HepG2 (cell line): ENCODE results near the gene PIM1. TPM values are rescaled to one million over a fixed set of nuclear protein-coding genes. Genes with fewer than 3 reads are reported as not detected.
A peak's percentile ranks its signal among the peaks of the same experiment; 100 is the strongest.
"Not testable (repeated sequence)": the region's sequence is repeated elsewhere in the genome, so short reads cannot be mapped to it uniquely, and the experiment has no call there.

Experiments used
- ATAC-seq: fragments of 200-7000 bp; cut with Tn5 transposase; 3 replicates; pipeline ENCODE4 v1.9.1; 2020; ENCODE audit warnings: mild to moderate bottlenecking, moderate library complexity
- BruUV-seq: library from RNA; stranded (reverse); fragments of 400-500 nt; replicated peaks from 2 replicates; lab custom pipeline; 2021; lab: Mats Ljungman, UMichigan
- CTCF ChIA-PET: fragments of 300-600 bp; formaldehyde crosslinking; extraction: SDS; loops from one replicate; lab custom pipeline; 2021; ENCODE audit warnings: low total read pairs, inconsistent platforms, low intra/inter-chr PET ratio; lab: Yijun Ruan, JAX
- POLR2A ChIA-PET: fragments of 350-600 bp; sonication (Branson Sonifier 250); formaldehyde crosslinking; loops from one replicate; lab custom pipeline; 2020; ENCODE audit warnings: antibody characterized with exemption, inconsistent platforms; lab: Yijun Ruan, JAX
- DNase-seq: peaks from one replicate; pipeline ENCODE4 v3.0.0-alpha.2; 2015; ENCODE audit warnings: low spot score
- FAIRE-seq: peaks from 3 replicates; lab custom pipeline; 2011; peaks lifted over from hg19 to GRCh38; lab: Jason Lieb, UNC
- H2AFZ ChIP-seq: one replicate; pipeline ENCODE4 v1.6.1; 2011; ENCODE audit warnings: low read length, inconsistent platforms
- H3K27ac ChIP-seq: fragments of 300-600 bp; 3 replicates; pipeline ENCODE4 v1.8.0; 2011; ENCODE audit warnings: mixed run types, mild to moderate bottlenecking, mixed read lengths, low read length, inconsistent platforms; ENCODE audit not compliant: insufficient read depth; ENCODE audit errors: extremely low read length
- H3K27me3 ChIP-seq, 2 experiments: fragments of 200-600 bp in 1 of 2; 2 replicates in 1 of 2; 3 replicates in 1 of 2; pipeline versions ENCODE4 v1.6.0 to v1.8.0; 2011; ENCODE audit warnings: low read length in 2 of 2, mild to moderate bottlenecking in 2 of 2, moderate library complexity in 2 of 2, inconsistent platforms in 1 of 2; ENCODE audit not compliant: insufficient read depth in 2 of 2, control insufficient read depth in 1 of 2
- H3K36me3 ChIP-seq, 2 experiments: fragments of 200-600 bp in 1 of 2; replicated peaks in 1 of 2; 2 replicates in 1 of 2; 3 replicates in 1 of 2; pipeline versions ENCODE4 v1.5.1 to v1.8.0; 2011; ENCODE audit warnings: low read length in 2 of 2, inconsistent platforms in 1 of 2; ENCODE audit not compliant: insufficient read depth in 2 of 2, control insufficient read depth in 1 of 2
- H3K4me1 ChIP-seq: 2 replicates; pipeline ENCODE4 v1.5.1; 2012; ENCODE audit warnings: low read length, inconsistent platforms; ENCODE audit not compliant: insufficient read depth
- H3K4me2 ChIP-seq: 2 replicates; pipeline ENCODE4 v1.6.0; 2011; ENCODE audit warnings: low read depth, low read length, inconsistent platforms
- H3K4me3 ChIP-seq, 3 experiments: fragments of 200-600 bp in 1 of 3; sonication (generic), shearing (Covaris generic) in 1 of 3; replicated peaks in 1 of 3; 2 replicates each; pipeline ENCODE4 v1.5.1; 2011 to 2016; ENCODE audit warnings: low read length in 3 of 3, inconsistent platforms in 2 of 3, low read depth in 2 of 3, mild to moderate bottlenecking in 2 of 3, control low read depth in 1 of 3, mixed read lengths in 1 of 3; ENCODE audit not compliant: insufficient read depth in 1 of 3
- H3K79me2 ChIP-seq: one replicate; pipeline ENCODE4 v1.6.1; 2011; ENCODE audit warnings: low read length, inconsistent platforms; ENCODE audit not compliant: insufficient read depth
- H3K9ac ChIP-seq: 2 replicates; pipeline ENCODE4 v1.6.0; 2011; ENCODE audit warnings: mild to moderate bottlenecking, low read depth, low read length, inconsistent platforms; ENCODE audit not compliant: insufficient read depth
- H3K9me3 ChIP-seq: 2 replicates; pipeline ENCODE4 v1.5.1; 2012; ENCODE audit warnings: mild to moderate bottlenecking, low read length
- H4K20me1 ChIP-seq: 2 replicates; pipeline ENCODE4 v1.6.0; 2011; ENCODE audit warnings: inconsistent platforms, mild to moderate bottlenecking, low read length, moderate library complexity; ENCODE audit not compliant: insufficient read depth
- CREM ChIP-seq, 2 experiments: sonication (generic) in 1 of 2; formaldehyde crosslinking in 1 of 2; IDR thresholded peaks; 2 replicates each; pipeline versions ENCODE4 v1.4.0 to v1.6.1; 2016 to 2020; ENCODE audit warnings: antibody characterized with exemption in 1 of 2, mild to moderate bottlenecking in 1 of 2, missing genetic modification reagents in 1 of 2
- DNMT3B ChIP-seq: conservative IDR thresholded peaks from 2 replicates; pipeline ENCODE4 v1.6.1; 2016; ENCODE audit warnings: missing biosample characterization, control low read depth
- MYC ChIP-seq: sonication (generic); formaldehyde crosslinking; IDR thresholded peaks from 2 replicates; pipeline ENCODE4 v1.9.0; 2021; ENCODE audit warnings: missing genetic modification reagents, borderline replicate concordance
- USF2 ChIP-seq, 2 experiments: sonication (generic) in 1 of 2; formaldehyde crosslinking in 1 of 2; IDR thresholded peaks; 2 replicates each; pipeline versions ENCODE4 v1.5.1 to v1.6.1; 2011 to 2020; ENCODE audit warnings: borderline replicate concordance in 1 of 2, low read depth in 1 of 2, low read length in 1 of 2, mild to moderate bottlenecking in 1 of 2, missing genetic modification reagents in 1 of 2, moderate library complexity in 1 of 2
- ZNF292 ChIP-seq: sonication (generic); formaldehyde crosslinking; IDR thresholded peaks from 2 replicates; pipeline ENCODE4 v1.8.1; 2022; ENCODE audit warnings: mild to moderate bottlenecking, low read depth, missing genetic modification reagents, borderline replicate concordance
- ZNF598 ChIP-seq: sonication (generic); formaldehyde crosslinking; IDR thresholded peaks from 2 replicates; pipeline ENCODE4 v1.5.1; 2020; ENCODE audit warnings: mild to moderate bottlenecking, missing genetic modification reagents, borderline replicate concordance
- WGBS: methylation state at CpG from one replicate; pipeline ENCODE4 v1.1.6; 2017; ENCODE audit warnings: low lambda C conversion rate; 5-methylcytosine and 5-hydroxymethylcytosine counted together
- in situ Hi-C: cut with HindIII; loops from 2 replicates; pipeline ENCODE4 v1.10.0; 2017; ENCODE audit warnings: low pct_unique_long_range_greater_than_20kb; ENCODE audit not compliant: extremely low pct_ligation_motif_present
- intact Hi-C: fragments of 100-400 bp; cut with micrococcal nuclease; formaldehyde crosslinking; loops from one replicate; pipeline ENCODE4 v1.10.0; 2022; ENCODE audit not compliant: unreplicated experiment
- polyA plus RNA-seq, 8 experiments: library from polyadenylated mRNA; depleted of rRNA in 3 of 8; stranded (reverse) in 7 of 8; unstranded in 1 of 8; fragments of >200 nt; fragmentation: Illumina TruSeq in 4 of 8; extraction: Trizol in 4 of 8; gene quantifications; 2 replicates each; pipeline versions ENCODE4 v1.2.1 to v1.2.3, GENCODE V29; 2011 to 2016; ENCODE audit warnings: low read depth in 4 of 8, missing spikeins in 1 of 8, mixed read lengths in 1 of 8; ENCODE audit not compliant: insufficient read depth in 1 of 8
- total RNA-seq, 5 experiments: library from RNA; depleted of rRNA; stranded (reverse); fragments of >200 nt; fragmentation: Illumina TruSeq; extraction: Trizol; gene quantifications; 2 replicates each; pipeline ENCODE4 v1.2.3, GENCODE V29; 2016; ENCODE audit warnings: low read depth in 1 of 5
- TF ChIP-seq, protein P1 (sequence below): sonication (generic); formaldehyde crosslinking; IDR thresholded peaks from 2 replicates; pipeline ENCODE4 v1.4.0; 2020; ENCODE audit warnings: mild to moderate bottlenecking, missing genetic modification reagents

PIM1 gene
- total and polyA plus RNA-seq, 2 of the 13 experiments (the other 11 are each of a cell fraction or from before 2014, with no cell fraction given) = 29.4 to 117 TPM

- TF ChIP-seq USF2 (IDR thresholded peaks at IDR 0.05; ENCODE audit: low read depth, low read length) (no peak), USF2 (CRISPR knock-in tag; IDR thresholded peaks at IDR 0.05; ENCODE audit: borderline replicate concordance) (no peak), DNMT3B (no peak), ZNF598 (CRISPR knock-in tag) (no peak)
Observed at GRCh38 chr6:37190159-37190535, 20.2 kb downstream of the PIM1 start (continued).

GRCh38 chr6:37192666-37193065 is 22.7 kb downstream of the PIM1 start:
- FAIRE-seq = no peak
- TF ChIP-seq CREM (IDR thresholded peaks at IDR 0.05) (no peak), CREM (CRISPR knock-in tag; IDR thresholded peaks at IDR 0.05) (no peak), ZNF292 (CRISPR knock-in tag) (no peak), MYC (CRISPR knock-in tag) (no peak)
- TF ChIP-seq, protein P1, sequence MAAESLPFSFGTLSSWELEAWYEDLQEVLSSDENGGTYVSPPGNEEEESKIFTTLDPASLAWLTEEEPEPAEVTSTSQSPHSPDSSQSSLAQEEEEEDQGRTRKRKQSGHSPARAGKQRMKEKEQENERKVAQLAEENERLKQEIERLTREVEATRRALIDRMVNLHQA = no peak
- TF ChIP-seq, all 625 proteins: peak for 0
- H3K9me3 ChIP-seq = no peaks in the 10 kb centered on the region
- H4K20me1 ChIP-seq = no peaks in the 10 kb centered on the region
- ChIA-PET POLR2A (interaction anchor here (1.7 to 2.1 kb wide), 2 partner anchors 10 to 17 kb away, joined by 3 to 8 read pairs; no protein-coding TSS in a partner anchor), CTCF (no interaction called here)
- H3K4me1 ChIP-seq = peaks cover 37% of the 10 kb centered on the region
- no peak overlapping the region for H3K4me3 ChIP-seq
- no TSS peak for BruUV-seq
- no peak for DNase-seq
- H3K79me2 ChIP-seq = no peaks in the 10 kb centered on the region
- H3K4me2 ChIP-seq = no peak overlapping the region
- 0 out of 3 replicates have a peak, but pooled peaks have one; percentile 25 for ATAC-seq
- H3K36me3 ChIP-seq = no peaks in the 10 kb centered on the region
- H3K9ac ChIP-seq = no peak overlapping the region
- WGBS = 31% methylated on average over 3 of the region's 3 CpGs
- no peak overlapping the region for H2AFZ ChIP-seq
- H3K27ac ChIP-seq = no peak overlapping the region
- intact Hi-C loops (no loop called here), in situ Hi-C loops (no loop called here)
- no peaks in the 10 kb centered on the region for H3K27me3 ChIP-seq

- H4K20me1 ChIP-seq, DNase-seq, H3K79me2 ChIP-seq, H3K9ac ChIP-seq, H3K4me2 ChIP-seq, H3K36me3 ChIP-seq, POLR2A ChIA-PET, CTCF ChIA-PET, intact Hi-C loops, H3K9me3 ChIP-seq, H2AFZ ChIP-seq, H3K27ac ChIP-seq, BruUV-seq, FAIRE-seq, ATAC-seq, in situ Hi-C loops, H3K4me3 ChIP-seq, H3K27me3 ChIP-seq: not testable (repeated sequence)
- H3K4me1 ChIP-seq = peaks cover 29% of the 10 kb centered on the region
- WGBS = 78% methylated on average over 1 of the region's 1 CpG
Observed at GRCh38 chr6:37194886-37195285, 24.9 kb downstream of the PIM1 start.

DNA sequence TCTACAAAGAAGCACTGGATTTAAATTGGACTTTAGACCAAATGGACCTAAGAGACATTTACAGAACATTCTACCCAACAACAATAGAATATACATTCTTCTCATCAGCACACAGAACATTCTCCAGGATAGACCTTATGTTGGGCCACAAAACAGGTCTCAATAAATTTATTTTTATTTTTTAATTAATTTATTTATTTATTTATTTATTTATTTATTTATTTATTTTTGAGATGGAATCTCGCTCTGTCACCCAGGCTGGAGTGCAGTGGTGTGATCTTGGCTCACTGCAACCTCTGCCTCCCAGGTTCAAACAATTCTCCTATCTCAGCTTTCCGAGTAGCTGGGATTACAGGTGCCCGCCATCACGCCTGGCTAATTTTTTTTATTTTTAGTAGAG is 26.5 kb downstream of the PIM1 start:
- H3K4me1 ChIP-seq = peaks cover 28% of the 10 kb centered on the region
- ATAC-seq, H3K9me3 ChIP-seq, FAIRE-seq, H3K27me3 ChIP-seq, H3K9ac ChIP-seq, H4K20me1 ChIP-seq, CTCF ChIA-PET, H2AFZ ChIP-seq, H3K79me2 ChIP-seq, DNase-seq, intact Hi-C loops, H3K36me3 ChIP-seq, BruUV-seq, POLR2A ChIA-PET, H3K4me3 ChIP-seq, in situ Hi-C loops, H3K4me2 ChIP-seq, H3K27ac ChIP-seq: not testable (repeated sequence)
- 67% methylated on average over 4 of the region's 4 CpGs for WGBS
